Measurements from ENCODE around the gene MPV17L.
"Not testable (repeated sequence)": the region's sequence is repeated elsewhere in the genome, so short reads cannot be mapped to it uniquely, and the experiment has no call there.

The MPV17L gene

GRCh38 chr16:15453296-15453695 lies 57.7 kb downstream of the MPV17L start:
- FAIRE-seq = not testable (repeated sequence)

- FAIRE-seq = not testable (repeated sequence)
Observed at GRCh38 chr16:15454933-15455332, 59.4 kb downstream of the MPV17L start.

GRCh38 chr16:15457400-15457799 lies 61.8 kb downstream of the MPV17L start:
- FAIRE-seq = no peak

- FAIRE-seq = no peak
Observed at GRCh38 chr16:15457958-15458357, 62.4 kb downstream of the MPV17L start.

DNA sequence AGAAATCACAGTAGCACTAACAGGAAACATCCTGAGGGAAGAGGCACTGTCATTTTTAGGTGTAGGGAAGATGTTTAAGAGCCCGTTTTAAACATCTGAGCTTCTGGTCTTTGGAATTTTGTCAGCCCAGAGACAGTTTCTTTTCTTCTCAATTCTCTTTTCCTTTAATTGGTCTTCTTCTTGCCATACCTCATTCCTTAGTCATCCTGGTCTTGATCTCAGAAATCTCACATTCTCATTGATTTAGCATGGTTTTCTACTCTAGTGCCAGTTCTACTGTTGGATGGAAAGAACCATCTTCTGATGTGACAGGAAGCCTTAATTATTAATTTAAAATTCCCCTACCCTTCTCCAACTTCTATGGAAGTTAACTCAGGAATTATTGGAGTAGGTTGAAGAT lies 64.2 kb downstream of the MPV17L start:
- FAIRE-seq = no peak

- no peak for FAIRE-seq
Observed at GRCh38 chr16:15460601-15461000, 65.0 kb downstream of the MPV17L start.

GRCh38 chr16:15461376-15461775 lies 65.8 kb downstream of the MPV17L start:
- no peak for FAIRE-seq

All from TTC549 (cell line).